Measurements from ENCODE around the gene STXBP5. TPM values are rescaled to one million over a fixed set of nuclear protein-coding genes. Genes with fewer than 3 reads are reported as not detected.

STXBP5 gene
- total RNA-seq, 3 donors from 2014 or later (not counting 1 experiment from before 2014, with no cell fraction given), result 22.9 to 43.9 (median 35.9) TPM

- intact Hi-C loops (cut with micrococcal nuclease), result no loop called here
- Histone ChIP-seq H3K27me3 (ENCODE audit: control insufficient read depth, insufficient read depth, low read length) (no peaks in the 10 kb centered on the region), H3K36me3 (ENCODE audit: control insufficient read depth, insufficient read depth, low read length) (peaks cover 11% of the 10 kb centered on the region), H3K4me3 (ENCODE audit: low read length) (no peak overlapping the region), H3K4me1 (ENCODE audit: control insufficient read depth, insufficient read depth, low read length) (no peaks in the 10 kb centered on the region), H3K27ac (ENCODE audit: low read length) (no peak overlapping the region), H3K9me3 (ENCODE audit: control insufficient read depth, insufficient read depth, low read length) (no peaks in the 10 kb centered on the region)
- Mint-ChIP-seq H3K27ac (no peak overlapping the region), H3K27me3 (ENCODE audit: low read depth in 2 of 2) (no peaks in the 10 kb centered on the region), H3K4me1 (no peaks in the 10 kb centered on the region), H3K9me3 (no peaks in the 10 kb centered on the region), H3K36me3 (no peaks in the 10 kb centered on the region), H3K4me3 (no peak overlapping the region)
- WGBS (ENCODE audit: insufficient coverage), result 86% methylated on average over 3 of the region's 3 CpGs
- DNase-seq (no peak), ATAC-seq (no peak)
- TF ChIP-seq CTCF (IDR thresholded peaks at IDR 0.05), result no peak
Measured at GRCh38 chr6:147238164-147238563, 33.9 kb downstream of the STXBP5 start.

- ATAC-seq, result no peak
- no peaks in the 10 kb centered on the region for H3K9me3 ChIP-seq (ENCODE audit: control insufficient read depth, insufficient read depth, low read length)
- no peaks in the 10 kb centered on the region for H3K4me1 ChIP-seq (ENCODE audit: control insufficient read depth, insufficient read depth, low read length)
- Mint-ChIP-seq H3K4me3 (no peak overlapping the region), H3K9me3 (no peaks in the 10 kb centered on the region), H3K36me3 (no peaks in the 10 kb centered on the region), H3K27me3 (ENCODE audit: low read depth in 2 of 2) (no peaks in the 10 kb centered on the region), H3K4me1 (no peaks in the 10 kb centered on the region), H3K27ac (no peak overlapping the region)
- TF ChIP-seq CTCF (IDR thresholded peaks at IDR 0.05), result no peak
- no peak overlapping the region for H3K4me3 ChIP-seq (ENCODE audit: low read length)
- no peak overlapping the region for H3K27ac ChIP-seq (ENCODE audit: low read length)
- WGBS (ENCODE audit: insufficient coverage), result 100% methylated on average over 2 of the region's 5 CpGs
- no peak for DNase-seq
- no peaks in the 10 kb centered on the region for H3K27me3 ChIP-seq (ENCODE audit: control insufficient read depth, insufficient read depth, low read length)
- H3K36me3 ChIP-seq (ENCODE audit: control insufficient read depth, insufficient read depth, low read length), result peaks cover 11% of the 10 kb centered on the region
- intact Hi-C loops (cut with micrococcal nuclease), result no loop called here
Measured at GRCh38 chr6:147238906-147239305, 34.7 kb downstream of the STXBP5 start.

- no peaks in the 10 kb centered on the region for H3K9me3 ChIP-seq (ENCODE audit: control insufficient read depth, insufficient read depth, low read length)
- no peak for TF ChIP-seq CTCF (IDR thresholded peaks at IDR 0.05)
- 89% methylated on average over 4 of the region's 4 CpGs for WGBS (ENCODE audit: insufficient coverage)
- Mint-ChIP-seq H3K36me3 (peaks cover 7% of the 10 kb centered on the region), H3K4me3 (no peak overlapping the region), H3K27me3 (ENCODE audit: low read depth in 2 of 2) (no peaks in the 10 kb centered on the region), H3K4me1 (peaks cover 7 to 12% of the 10 kb centered on the region in 2 donors), H3K9me3 (no peaks in the 10 kb centered on the region), H3K27ac (no peak overlapping the region)
- DNase-seq (no peak), ATAC-seq (no peak)
- no peak overlapping the region for H3K27ac ChIP-seq (ENCODE audit: low read length)
- intact Hi-C loops (cut with micrococcal nuclease), result no loop called here
- H3K4me1 ChIP-seq (ENCODE audit: control insufficient read depth, insufficient read depth, low read length), result no peaks in the 10 kb centered on the region
- no peak overlapping the region for H3K4me3 ChIP-seq (ENCODE audit: low read length)
- no peaks in the 10 kb centered on the region for H3K27me3 ChIP-seq (ENCODE audit: control insufficient read depth, insufficient read depth, low read length)
- H3K36me3 ChIP-seq (ENCODE audit: control insufficient read depth, insufficient read depth, low read length), result peaks cover 26% of the 10 kb centered on the region
Measured at GRCh38 chr6:147244832-147245231, 40.6 kb downstream of the STXBP5 start.

GRCh38 chr6:147245693-147246092 lies 41.5 kb downstream of the STXBP5 start:
- Histone ChIP-seq H3K9me3 (ENCODE audit: control insufficient read depth, insufficient read depth, low read length) (no peaks in the 10 kb centered on the region), H3K4me1 (ENCODE audit: control insufficient read depth, insufficient read depth, low read length) (no peaks in the 10 kb centered on the region), H3K36me3 (ENCODE audit: control insufficient read depth, insufficient read depth, low read length) (peaks cover 25% of the 10 kb centered on the region), H3K27me3 (ENCODE audit: control insufficient read depth, insufficient read depth, low read length) (no peaks in the 10 kb centered on the region), H3K27ac (ENCODE audit: low read length) (no peak overlapping the region), H3K4me3 (ENCODE audit: low read length) (no peak overlapping the region)
- Mint-ChIP-seq H3K4me1 (peaks cover 7 to 12% of the 10 kb centered on the region in 2 donors), H3K9me3 (no peaks in the 10 kb centered on the region), H3K27ac (no peak overlapping the region), H3K27me3 (ENCODE audit: low read depth in 2 of 2) (no peaks in the 10 kb centered on the region), H3K4me3 (no peak overlapping the region), H3K36me3 (peaks cover 10% of the 10 kb centered on the region)
- ATAC-seq, result no peak
- no peak for TF ChIP-seq CTCF (IDR thresholded peaks at IDR 0.05)
- 95% methylated on average over 2 of the region's 2 CpGs for WGBS (ENCODE audit: insufficient coverage)
- no peak for DNase-seq
- intact Hi-C loops (cut with micrococcal nuclease), result no loop called here
